ENCODE results near the gene PCAT6. TPM values are rescaled to one million over a fixed set of nuclear protein-coding genes. Genes with fewer than 3 reads are reported as not detected.

The PCAT6 gene
- total and polyA plus RNA-seq, 2 experiments from 2014 or later = 7.2 to 28.1 TPM

DNA sequence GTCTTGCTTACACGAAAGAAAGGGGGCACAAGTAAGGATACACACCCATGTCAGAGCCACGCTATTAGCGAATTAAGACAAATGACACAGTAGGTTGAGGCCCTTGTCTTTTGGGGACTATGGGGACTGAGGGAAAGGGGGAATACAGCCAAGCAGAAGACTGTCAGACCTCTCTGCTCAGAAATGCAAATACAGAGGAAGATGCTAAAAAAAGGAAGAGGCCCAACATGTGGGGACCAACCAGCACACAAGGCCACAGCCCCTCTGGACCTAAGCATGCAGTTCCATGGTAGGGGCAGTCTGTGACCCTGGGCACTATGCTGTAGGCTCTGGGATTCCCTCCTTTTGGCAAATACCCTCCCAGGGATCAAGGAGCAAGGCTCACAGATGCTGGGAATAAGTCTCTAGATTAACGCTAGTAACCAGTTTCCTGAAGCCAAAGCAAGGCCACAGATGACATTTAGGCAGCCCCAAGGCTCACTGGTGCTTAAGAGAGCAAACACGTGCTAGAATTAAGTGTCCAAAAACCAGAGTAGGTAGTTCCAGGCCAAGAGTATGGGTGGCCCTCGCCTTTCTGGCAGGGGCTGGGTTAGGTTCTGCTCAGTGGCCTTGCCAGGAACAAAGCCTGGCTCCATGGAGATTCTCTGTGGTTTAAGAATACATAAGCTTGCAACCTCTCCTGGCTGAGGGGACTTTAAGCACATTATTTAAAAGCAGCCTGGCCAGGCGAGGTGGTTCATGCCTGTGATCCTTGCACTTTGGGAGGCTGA is 40.0 kb downstream of the PCAT6 start:
- Histone ChIP-seq H3K36me3 (ENCODE audit: insufficient read depth) (0 out of 2 replicates have a peak, but pooled peaks cover 6% of the 10 kb centered on the region), H4K20me1 (replicated peaks; ENCODE audit: insufficient read depth) (no peaks in the 10 kb centered on the region), H3K4me2 (no peak overlapping the region), H3K27ac (ENCODE audit: low read depth) (no peak overlapping the region), H3K4me1 (ENCODE audit: insufficient read depth) (peaks cover 2% of the 10 kb centered on the region), H3F3A (replicated peaks; ENCODE audit: low read depth) (0 out of 2 replicates have a peak, but pooled peaks cover 6% of the 10 kb centered on the region), H2AFZ (no peak overlapping the region), H3K79me2 (replicated peaks; ENCODE audit: insufficient read depth) (no peaks in the 10 kb centered on the region), H3K9me2 (ENCODE audit: insufficient read depth) (no peaks in the 10 kb centered on the region), H3K27me3 (ENCODE audit: insufficient read depth) (no peaks in the 10 kb centered on the region), H3K4me3 (no peak overlapping the region)
- Mint-ChIP-seq H3K4me3 (no peak overlapping the region), H3K27ac (no peak overlapping the region), H3K27me3 (ENCODE audit: insufficient read depth, low read depth, poor library complexity) (no peaks in the 10 kb centered on the region), H3K9me3 (no peaks in the 10 kb centered on the region), H3K36me3 (ENCODE audit: low read depth) (peaks cover 28% of the 10 kb centered on the region), H3K4me1 (peaks cover 2% of the 10 kb centered on the region; the same call in 1 of the 3 replicates)
- ATAC-seq (no peak), DNase-seq (ENCODE audit: low spot score) (no peak)
- TF ChIP-seq ZNF114 (CRISPR knock-in tag; IDR thresholded peaks at IDR 0.05) (no peak), STAT1 (IDR thresholded peaks at IDR 0.05; ENCODE audit: unreplicated experiment) (no peak), CREB1 (CRISPR knock-in tag; IDR thresholded peaks at IDR 0.05; ENCODE audit: low read depth) (no peak)
- TF ChIP-seq, protein P1, sequence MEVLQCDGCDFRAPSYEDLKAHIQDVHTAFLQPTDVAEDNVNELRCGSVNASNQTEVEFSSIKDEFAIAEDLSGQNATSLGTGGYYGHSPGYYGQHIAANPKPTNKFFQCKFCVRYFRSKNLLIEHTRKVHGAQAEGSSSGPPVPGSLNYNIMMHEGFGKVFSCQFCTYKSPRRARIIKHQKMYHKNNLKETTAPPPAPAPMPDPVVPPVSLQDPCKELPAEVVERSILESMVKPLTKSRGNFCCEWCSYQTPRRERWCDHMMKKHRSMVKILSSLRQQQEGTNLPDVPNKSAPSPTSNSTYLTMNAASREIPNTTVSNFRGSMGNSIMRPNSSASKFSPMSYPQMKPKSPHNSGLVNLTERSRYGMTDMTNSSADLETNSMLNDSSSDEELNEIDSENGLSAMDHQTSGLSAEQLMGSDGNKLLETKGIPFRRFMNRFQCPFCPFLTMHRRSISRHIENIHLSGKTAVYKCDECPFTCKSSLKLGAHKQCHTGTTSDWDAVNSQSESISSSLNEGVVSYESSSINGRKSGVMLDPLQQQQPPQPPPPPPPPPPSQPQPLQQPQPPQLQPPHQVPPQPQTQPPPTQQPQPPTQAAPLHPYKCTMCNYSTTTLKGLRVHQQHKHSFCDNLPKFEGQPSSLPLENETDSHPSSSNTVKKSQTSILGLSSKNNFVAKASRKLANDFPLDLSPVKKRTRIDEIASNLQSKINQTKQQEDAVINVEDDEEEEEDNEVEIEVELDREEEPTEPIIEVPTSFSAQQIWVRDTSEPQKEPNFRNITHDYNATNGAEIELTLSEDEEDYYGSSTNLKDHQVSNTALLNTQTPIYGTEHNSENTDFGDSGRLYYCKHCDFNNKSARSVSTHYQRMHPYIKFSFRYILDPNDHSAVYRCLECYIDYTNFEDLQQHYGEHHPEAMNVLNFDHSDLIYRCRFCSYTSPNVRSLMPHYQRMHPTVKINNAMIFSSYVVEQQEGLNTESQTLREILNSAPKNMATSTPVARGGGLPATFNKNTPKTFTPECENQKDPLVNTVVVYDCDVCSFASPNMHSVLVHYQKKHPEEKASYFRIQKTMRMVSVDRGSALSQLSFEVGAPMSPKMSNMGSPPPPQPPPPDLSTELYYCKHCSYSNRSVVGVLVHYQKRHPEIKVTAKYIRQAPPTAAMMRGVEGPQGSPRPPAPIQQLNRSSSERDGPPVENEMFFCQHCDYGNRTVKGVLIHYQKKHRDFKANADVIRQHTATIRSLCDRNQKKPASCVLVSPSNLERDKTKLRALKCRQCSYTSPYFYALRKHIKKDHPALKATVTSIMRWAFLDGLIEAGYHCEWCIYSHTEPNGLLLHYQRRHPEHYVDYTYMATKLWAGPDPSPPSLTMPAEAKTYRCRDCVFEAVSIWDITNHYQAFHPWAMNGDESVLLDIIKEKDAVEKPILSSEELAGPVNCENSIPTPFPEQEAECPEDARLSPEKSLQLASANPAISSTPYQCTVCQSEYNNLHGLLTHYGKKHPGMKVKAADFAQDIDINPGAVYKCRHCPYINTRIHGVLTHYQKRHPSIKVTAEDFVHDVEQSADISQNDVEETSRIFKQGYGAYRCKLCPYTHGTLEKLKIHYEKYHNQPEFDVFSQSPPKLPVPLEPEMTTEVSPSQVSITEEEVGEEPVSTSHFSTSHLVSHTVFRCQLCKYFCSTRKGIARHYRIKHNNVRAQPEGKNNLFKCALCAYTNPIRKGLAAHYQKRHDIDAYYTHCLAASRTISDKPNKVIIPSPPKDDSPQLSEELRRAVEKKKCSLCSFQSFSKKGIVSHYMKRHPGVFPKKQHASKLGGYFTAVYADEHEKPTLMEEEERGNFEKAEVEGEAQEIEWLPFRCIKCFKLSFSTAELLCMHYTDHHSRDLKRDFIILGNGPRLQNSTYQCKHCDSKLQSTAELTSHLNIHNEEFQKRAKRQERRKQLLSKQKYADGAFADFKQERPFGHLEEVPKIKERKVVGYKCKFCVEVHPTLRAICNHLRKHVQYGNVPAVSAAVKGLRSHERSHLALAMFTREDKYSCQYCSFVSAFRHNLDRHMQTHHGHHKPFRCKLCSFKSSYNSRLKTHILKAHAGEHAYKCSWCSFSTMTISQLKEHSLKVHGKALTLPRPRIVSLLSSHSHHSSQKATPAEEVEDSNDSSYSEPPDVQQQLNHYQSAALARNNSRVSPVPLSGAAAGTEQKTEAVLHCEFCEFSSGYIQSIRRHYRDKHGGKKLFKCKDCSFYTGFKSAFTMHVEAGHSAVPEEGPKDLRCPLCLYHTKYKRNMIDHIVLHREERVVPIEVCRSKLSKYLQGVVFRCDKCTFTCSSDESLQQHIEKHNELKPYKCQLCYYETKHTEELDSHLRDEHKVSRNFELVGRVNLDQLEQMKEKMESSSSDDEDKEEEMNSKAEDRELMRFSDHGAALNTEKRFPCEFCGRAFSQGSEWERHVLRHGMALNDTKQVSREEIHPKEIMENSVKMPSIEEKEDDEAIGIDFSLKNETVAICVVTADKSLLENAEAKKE (CRISPR knock-in tag; IDR thresholded peaks at IDR 0.05) = no peak
